ENCODE results near the gene NAV3.

GRCh38 chr12:78121969-78122610, 291.4 kb downstream of the NAV3 start:
- TF ChIP-seq TCF7L2 (IDR thresholded peaks at IDR 0.05; ENCODE audit: low read depth, low read length) (no peak), POLR2AphosphoS5 (IDR thresholded peaks at IDR 0.05; ENCODE audit: low read depth, low read length) (no peak), REST (IDR thresholded peaks at IDR 0.05; ENCODE audit: insufficient read depth in 1 of 2, low read depth in 2 of 2, low read length in 1 of 2) (no peak)
- TF ChIP-seq, protein P1, sequence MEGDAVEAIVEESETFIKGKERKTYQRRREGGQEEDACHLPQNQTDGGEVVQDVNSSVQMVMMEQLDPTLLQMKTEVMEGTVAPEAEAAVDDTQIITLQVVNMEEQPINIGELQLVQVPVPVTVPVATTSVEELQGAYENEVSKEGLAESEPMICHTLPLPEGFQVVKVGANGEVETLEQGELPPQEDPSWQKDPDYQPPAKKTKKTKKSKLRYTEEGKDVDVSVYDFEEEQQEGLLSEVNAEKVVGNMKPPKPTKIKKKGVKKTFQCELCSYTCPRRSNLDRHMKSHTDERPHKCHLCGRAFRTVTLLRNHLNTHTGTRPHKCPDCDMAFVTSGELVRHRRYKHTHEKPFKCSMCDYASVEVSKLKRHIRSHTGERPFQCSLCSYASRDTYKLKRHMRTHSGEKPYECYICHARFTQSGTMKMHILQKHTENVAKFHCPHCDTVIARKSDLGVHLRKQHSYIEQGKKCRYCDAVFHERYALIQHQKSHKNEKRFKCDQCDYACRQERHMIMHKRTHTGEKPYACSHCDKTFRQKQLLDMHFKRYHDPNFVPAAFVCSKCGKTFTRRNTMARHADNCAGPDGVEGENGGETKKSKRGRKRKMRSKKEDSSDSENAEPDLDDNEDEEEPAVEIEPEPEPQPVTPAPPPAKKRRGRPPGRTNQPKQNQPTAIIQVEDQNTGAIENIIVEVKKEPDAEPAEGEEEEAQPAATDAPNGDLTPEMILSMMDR (IDR thresholded peaks at IDR 0.05) = no peak
